WTC11 (cell line): ENCODE data around the gene SCO2. TPM values are rescaled to one million over a fixed set of nuclear protein-coding genes. Genes with fewer than 3 reads are reported as not detected.

Source experiments
- ATAC-seq: fragments of 200-7000 bp; cut with Tn5 transposase; 2 replicates; pipeline ENCODE4 v1.10.0; 2021; ENCODE audit warnings: mild to moderate bottlenecking, moderate library complexity
- CTCF ChIA-PET: fragments of 300-600 bp; sonication (Branson Sonifier 250); formaldehyde crosslinking; loops from one replicate; lab custom pipeline; 2021; ENCODE audit warnings: antibody characterized with exemption; lab: Charles Lee
- POLR2A ChIA-PET: fragments of 350-600 bp; sonication (Branson Sonifier 250); formaldehyde crosslinking; loops from one replicate; lab custom pipeline; 2021; ENCODE audit warnings: antibody characterized with exemption; lab: Charles Lee
- DNase-seq: peaks from one replicate; pipeline ENCODE4 v3.0.0; 2021; ENCODE audit warnings: low spot score
- H3K27ac Mint-ChIP-seq: 2 replicates; pipeline ENCODE4 v1.8.0; 2021; ENCODE audit warnings: mixed read lengths
- H3K27me3 Mint-ChIP-seq: 2 replicates; pipeline ENCODE4 v1.8.0; 2021; ENCODE audit warnings: low read depth, mild to moderate bottlenecking, moderate library complexity, mixed read lengths
- H3K36me3 Mint-ChIP-seq: 2 replicates; pipeline ENCODE4 v1.8.0; 2021; ENCODE audit warnings: mixed read lengths
- H3K4me1 Mint-ChIP-seq: 2 replicates; pipeline ENCODE4 v1.8.0; 2022; ENCODE audit warnings: mixed read lengths
- H3K4me3 Mint-ChIP-seq: 2 replicates; pipeline ENCODE4 v1.8.0; 2021; ENCODE audit warnings: mild to moderate bottlenecking, moderate library complexity, mixed read lengths
- H3K9me3 Mint-ChIP-seq: 2 replicates; pipeline ENCODE4 v1.8.0; 2021; ENCODE audit warnings: mixed read lengths
- ATF1 ChIP-seq: sonication (generic); formaldehyde crosslinking; IDR thresholded peaks from 2 replicates; pipeline ENCODE4 v1.8.1; 2023; ENCODE audit warnings: mild to moderate bottlenecking, moderate library complexity, missing genetic modification reagents
- EMX1 ChIP-seq: fragments of 250-450 bp; sonication (Bioruptor Pico); IDR thresholded peaks from 2 replicates; pipeline ENCODE4 v1.8.0; 2021; ENCODE audit warnings: mild to moderate bottlenecking
- ESRRA ChIP-seq: sonication (generic); formaldehyde crosslinking; IDR thresholded peaks from 2 replicates; pipeline ENCODE4 v1.8.1; 2022; ENCODE audit warnings: mild to moderate bottlenecking, missing genetic modification reagents, borderline replicate concordance
- ETV6 ChIP-seq: sonication (generic); formaldehyde crosslinking; IDR thresholded peaks from 2 replicates; pipeline ENCODE4 v1.8.1; 2022; ENCODE audit warnings: mild to moderate bottlenecking, missing genetic modification reagents
- FOXP1 ChIP-seq: sonication (generic); formaldehyde crosslinking; IDR thresholded peaks from 2 replicates; pipeline ENCODE4 v1.8.0; 2022; ENCODE audit warnings: missing genetic modification reagents, mild to moderate bottlenecking, moderate library complexity, borderline replicate concordance
- GABPB1 ChIP-seq: sonication (generic); formaldehyde crosslinking; IDR thresholded peaks from 2 replicates; pipeline ENCODE4 v1.8.1; 2023; ENCODE audit warnings: mild to moderate bottlenecking, missing genetic modification reagents
- IRF2 ChIP-seq: sonication (generic); formaldehyde crosslinking; IDR thresholded peaks from 2 replicates; pipeline ENCODE4 v1.8.0; 2022; ENCODE audit warnings: low read depth, missing genetic modification reagents, borderline replicate concordance
- MYBL2 ChIP-seq: sonication (generic); formaldehyde crosslinking; IDR thresholded peaks from 2 replicates; pipeline ENCODE4 v1.8.1; 2023; ENCODE audit warnings: mild to moderate bottlenecking, moderate library complexity, missing genetic modification reagents
- NR1H2 ChIP-seq: sonication (generic); formaldehyde crosslinking; IDR thresholded peaks from 2 replicates; pipeline ENCODE4 v1.9.0; 2021; ENCODE audit warnings: mild to moderate bottlenecking, moderate library complexity, missing genetic modification reagents
- PRRX2 ChIP-seq: fragments of 250-450 bp; sonication (Bioruptor Pico); IDR thresholded peaks from 2 replicates; pipeline ENCODE4 v1.8.0; 2021; ENCODE audit warnings: mild to moderate bottlenecking
- SMAD4 ChIP-seq: sonication (generic); formaldehyde crosslinking; IDR thresholded peaks from 2 replicates; pipeline ENCODE4 v1.8.0; 2022; ENCODE audit warnings: mild to moderate bottlenecking, missing genetic modification reagents
- TP53 ChIP-seq: sonication (generic); formaldehyde crosslinking; IDR thresholded peaks from 2 replicates; pipeline ENCODE4 v1.8.1; 2023; ENCODE audit warnings: mild to moderate bottlenecking, missing genetic modification reagents
- ZNF317 ChIP-seq: sonication (generic); formaldehyde crosslinking; IDR thresholded peaks from 2 replicates; pipeline ENCODE4 v1.8.1; 2023; ENCODE audit warnings: low read depth, mild to moderate bottlenecking, moderate library complexity, missing genetic modification reagents, borderline replicate concordance
- ZNF423 ChIP-seq: fragments of 250-450 bp; sonication (Bioruptor Pico); IDR thresholded peaks from 2 replicates; pipeline ENCODE4 v2.1.2; 2022; ENCODE audit warnings: mild to moderate bottlenecking, moderate library complexity
- total RNA-seq: library from RNA; stranded (reverse); gene quantifications from 3 replicates; pipeline ENCODE4 v1.2.3, GENCODE V29; 2021
- TF ChIP-seq, protein P1 (sequence below): sonication (generic); formaldehyde crosslinking; IDR thresholded peaks from 2 replicates; pipeline ENCODE4 v1.8.0; 2022; ENCODE audit warnings: mild to moderate bottlenecking, missing genetic modification reagents
- TF ChIP-seq, protein P2 (sequence below): fragments of 250-450 bp; sonication (Bioruptor Pico); conservative IDR thresholded peaks from 2 replicates; pipeline ENCODE4 v1.9.0; 2021; ENCODE audit warnings: mild to moderate bottlenecking
- TF ChIP-seq, protein P3 (sequence below): sonication (generic); formaldehyde crosslinking; IDR thresholded peaks from 2 replicates; pipeline ENCODE4 v1.8.1; 2022; ENCODE audit warnings: mild to moderate bottlenecking, moderate library complexity, missing genetic modification reagents

Gene SCO2
- total RNA-seq, 1 experiment from 2014 or later, result not detected

DNA sequence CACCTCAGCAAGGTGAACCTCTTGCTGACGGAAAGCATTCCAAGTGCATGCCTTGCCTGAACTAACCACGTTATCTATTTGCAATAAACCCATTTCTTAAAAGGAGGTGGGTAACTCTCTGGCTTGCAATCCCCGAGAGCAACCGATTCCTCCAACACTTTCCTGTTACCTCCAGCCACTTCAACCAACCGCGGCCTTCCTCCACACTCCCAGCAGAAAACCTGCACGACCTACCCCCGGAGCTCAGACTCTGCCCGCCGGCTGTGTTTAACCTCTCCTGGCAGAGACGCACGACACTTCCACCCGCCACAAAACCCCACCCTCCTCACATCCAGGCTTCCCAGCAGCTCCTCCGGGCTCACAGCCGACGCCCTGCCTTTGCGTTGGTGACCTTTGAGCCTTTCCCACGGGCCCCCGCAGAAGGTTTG lies 708 bp downstream of the SCO2 start:
- no peaks in the 10 kb centered on the region for H3K9me3 Mint-ChIP-seq
- peak overlapping the region; percentile 84; the same call in 1 of the 2 replicates for H3K27ac Mint-ChIP-seq
- DNase-seq (no peak), ATAC-seq (no peak)
- ChIA-PET POLR2A (interaction anchor here (1.3 to 2.3 kb wide), 3 partner anchors 14 to 38 kb away, joined by 3 to 13 read pairs (median 4); partner anchors contain the start of genes LMF2, NCAPH2 and SYCE3), CTCF (interaction anchor here (0.8 to 4.3 kb wide), 20 partner anchors 7 to 250 kb away, joined by 3 to 60 read pairs (median 6); partner anchors contain the start of genes ARSA, LMF2, NCAPH2 and SYCE3)
- no peak for TF ChIP-seq ATF1 (CRISPR knock-in tag)
- 0 out of 2 replicates have a peak, but pooled peaks have one; percentile 4 for TF ChIP-seq FOXP1
- peaks cover 32% of the 10 kb centered on the region for H3K27me3 Mint-ChIP-seq
- peak overlapping the region; percentile 82 for H3K4me3 Mint-ChIP-seq
- H3K4me1 Mint-ChIP-seq, result peaks cover 13% of the 10 kb centered on the region
- H3K36me3 Mint-ChIP-seq, result peaks cover 3% of the 10 kb centered on the region

DNA sequence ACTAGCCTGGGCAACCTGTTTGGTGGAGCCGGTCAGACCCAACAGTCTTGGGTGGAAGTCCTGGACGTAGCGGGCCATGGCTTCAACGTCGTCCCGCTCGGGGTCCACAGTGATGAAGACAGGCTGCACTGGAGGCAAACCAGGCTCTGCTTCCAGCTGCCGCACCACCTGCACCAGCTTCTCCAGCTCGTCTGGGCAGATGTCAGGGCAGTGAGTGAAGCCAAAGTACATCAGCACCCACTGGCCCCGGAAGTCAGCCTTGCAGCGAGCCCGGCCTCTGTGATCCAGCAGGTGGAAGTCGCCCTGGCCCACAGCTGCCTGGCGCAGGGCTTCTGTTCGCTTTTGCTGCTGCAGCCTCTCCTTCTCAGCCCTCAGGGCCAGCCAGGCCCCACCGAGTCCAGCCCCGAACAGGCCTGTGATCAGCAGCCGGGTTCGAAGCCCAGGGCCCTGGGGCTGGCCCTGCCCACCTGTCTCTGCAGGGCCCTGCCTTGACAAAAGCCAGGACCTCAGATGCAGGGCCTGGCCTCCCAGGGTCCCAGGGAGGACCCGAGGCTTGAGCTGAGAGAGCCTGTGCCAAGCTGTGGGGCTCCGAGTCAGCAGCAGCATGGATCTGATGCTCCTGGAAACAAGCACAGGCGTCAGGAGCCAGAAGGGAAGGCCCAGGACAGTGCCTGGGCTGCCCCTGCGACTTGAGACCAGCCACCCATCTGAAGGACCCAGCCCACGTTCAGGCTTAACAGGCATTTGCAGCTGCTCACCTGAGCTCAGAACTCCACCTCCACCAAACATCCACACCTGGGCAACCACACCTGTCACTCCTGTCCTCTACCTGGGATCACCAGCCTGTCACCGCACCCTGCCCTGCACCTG lies 1.4 kb downstream of the SCO2 start:
- no peaks in the 10 kb centered on the region for H3K9me3 Mint-ChIP-seq
- POLR2A ChIA-PET, result interaction anchor here (1.3 to 2.3 kb wide), 2 partner anchors 14 to 16 kb away, joined by 4 to 13 read pairs; partner anchors contain the start of genes LMF2 and NCAPH2
- no peak for DNase-seq
- H3K27ac Mint-ChIP-seq, result peak overlapping the region; percentile 84; the same call in 1 of the 2 replicates
- CTCF ChIA-PET, result interaction anchor here (1.8 to 4.3 kb wide), 9 partner anchors 12 to 175 kb away, joined by 7 to 60 read pairs (median 15); partner anchors contain the start of genes ARSA, LMF2, NCAPH2 and SYCE3
- peaks cover 7% of the 10 kb centered on the region for H3K36me3 Mint-ChIP-seq
- peaks cover 13% of the 10 kb centered on the region for H3K4me1 Mint-ChIP-seq
- peak overlapping the region; percentile 82 for H3K4me3 Mint-ChIP-seq
- TF ChIP-seq PRRX2 (no peak), GABPB1 (CRISPR knock-in tag) (no peak), ZNF423 (CRISPR knock-in tag) (no peak), NR1H2 (CRISPR knock-in tag) (no peak), TP53 (CRISPR knock-in tag) (no peak), ETV6 (CRISPR knock-in tag) (no peak)
- TF ChIP-seq, protein P1, sequence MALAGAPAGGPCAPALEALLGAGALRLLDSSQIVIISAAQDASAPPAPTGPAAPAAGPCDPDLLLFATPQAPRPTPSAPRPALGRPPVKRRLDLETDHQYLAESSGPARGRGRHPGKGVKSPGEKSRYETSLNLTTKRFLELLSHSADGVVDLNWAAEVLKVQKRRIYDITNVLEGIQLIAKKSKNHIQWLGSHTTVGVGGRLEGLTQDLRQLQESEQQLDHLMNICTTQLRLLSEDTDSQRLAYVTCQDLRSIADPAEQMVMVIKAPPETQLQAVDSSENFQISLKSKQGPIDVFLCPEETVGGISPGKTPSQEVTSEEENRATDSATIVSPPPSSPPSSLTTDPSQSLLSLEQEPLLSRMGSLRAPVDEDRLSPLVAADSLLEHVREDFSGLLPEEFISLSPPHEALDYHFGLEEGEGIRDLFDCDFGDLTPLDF (CRISPR knock-in tag), result no peak
- TF ChIP-seq, all 79 proteins: peak for 0
- peaks cover 25% of the 10 kb centered on the region for H3K27me3 Mint-ChIP-seq
- ATAC-seq, result no peak

DNA sequence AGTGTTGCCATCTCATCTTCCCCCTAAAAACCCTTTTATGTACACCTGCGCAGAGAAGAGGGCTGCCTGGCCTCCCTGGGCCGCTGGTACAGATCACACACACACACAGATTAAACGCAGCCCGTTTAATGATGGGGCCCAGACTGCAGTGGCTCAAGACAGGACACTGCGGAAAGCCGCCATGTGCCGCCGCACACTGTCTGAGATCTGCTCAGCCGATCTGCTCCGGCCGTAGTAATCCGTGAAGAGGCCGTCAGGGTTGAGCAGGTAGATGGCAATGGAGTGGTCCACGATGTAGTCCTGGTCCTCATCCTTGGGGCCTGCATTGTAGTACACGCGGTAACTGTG lies 2.0 kb downstream of the SCO2 start:
- Mint-ChIP-seq H3K4me3 (no peak overlapping the region), H3K36me3 (peaks cover 7% of the 10 kb centered on the region), H3K27ac (no peak overlapping the region), H3K4me1 (peaks cover 13% of the 10 kb centered on the region), H3K9me3 (no peaks in the 10 kb centered on the region), H3K27me3 (peaks cover 19% of the 10 kb centered on the region)
- ChIA-PET CTCF (interaction anchor here (4.3 kb wide), 1 partner anchor 15 kb away, joined by 60 read pairs; the partner anchor contains the start of genes LMF2 and NCAPH2), POLR2A (no interaction called here)
- TF ChIP-seq ESRRA (CRISPR knock-in tag) (no peak), SMAD4 (CRISPR knock-in tag) (no peak)
- DNase-seq (no peak), ATAC-seq (no peak)

DNA sequence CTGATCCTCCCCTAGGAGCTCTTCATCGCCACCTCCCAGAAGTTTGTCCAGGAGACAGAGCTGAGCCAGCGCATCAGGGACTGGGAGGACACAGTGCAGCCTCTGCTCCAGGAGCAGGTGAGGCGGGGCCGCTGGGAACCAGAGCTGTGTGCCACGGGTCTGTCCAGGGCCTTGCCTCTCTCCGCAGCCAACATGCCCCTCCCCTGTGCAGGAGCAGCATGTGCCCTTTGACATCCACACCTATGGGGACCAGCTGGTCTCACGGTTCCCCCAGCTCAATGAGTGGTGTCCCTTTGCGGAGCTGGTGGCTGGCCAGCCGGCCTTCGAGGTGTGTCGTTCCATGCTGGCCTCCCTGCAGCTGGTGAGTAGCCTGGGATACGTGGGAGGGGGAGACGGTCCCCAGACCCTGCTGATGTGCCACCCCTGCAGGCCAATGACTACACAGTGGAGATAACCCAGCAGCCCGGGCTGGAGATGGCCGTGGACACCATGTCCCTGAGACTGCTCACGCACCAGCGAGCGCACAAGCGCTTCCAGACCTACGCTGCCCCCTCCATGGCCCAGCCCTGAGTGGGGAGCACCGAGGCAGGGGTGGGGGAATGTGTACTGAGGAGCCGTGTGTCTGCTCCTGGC lies 2.5 kb downstream of the SCO2 start:
- H3K4me3 Mint-ChIP-seq, result no peak overlapping the region
- TF ChIP-seq, protein P2, sequence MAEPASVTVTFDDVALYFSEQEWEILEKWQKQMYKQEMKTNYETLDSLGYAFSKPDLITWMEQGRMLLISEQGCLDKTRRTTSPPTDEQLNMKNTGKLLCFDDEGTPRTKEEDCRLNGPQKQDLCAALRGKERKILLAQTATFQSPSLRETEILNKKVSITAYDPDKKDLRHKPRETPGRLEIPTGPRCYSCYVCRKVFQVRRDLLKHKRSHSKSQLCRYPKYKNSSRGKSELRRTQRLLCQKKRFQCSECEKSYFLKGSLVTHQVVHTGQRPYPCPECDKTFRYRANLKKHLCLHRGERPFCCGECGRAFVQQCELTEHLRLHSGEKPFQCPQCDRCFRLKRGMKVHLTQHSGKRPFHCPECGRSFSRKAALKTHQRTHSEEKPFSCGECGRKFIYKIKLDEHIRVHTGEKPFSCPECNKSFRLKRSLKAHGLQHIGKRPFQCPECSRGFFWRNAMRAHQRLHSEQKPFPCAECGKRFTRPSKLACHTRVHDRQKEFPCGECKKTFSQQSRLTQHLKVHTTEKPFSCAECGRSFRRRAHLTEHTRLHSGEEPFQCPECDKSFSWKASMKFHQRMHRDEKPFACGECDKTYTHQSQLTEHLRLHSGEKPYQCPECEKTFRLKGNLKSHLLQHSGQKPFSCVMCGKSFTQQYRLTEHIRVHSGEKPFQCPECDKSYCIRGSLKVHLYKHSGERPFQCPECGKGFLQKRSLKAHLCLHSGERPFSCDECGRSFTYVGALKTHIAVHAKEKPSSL (CRISPR knock-in tag), result no peak
- no peak for TF ChIP-seq ZNF317 (CRISPR knock-in tag)
- TF ChIP-seq, protein P3, sequence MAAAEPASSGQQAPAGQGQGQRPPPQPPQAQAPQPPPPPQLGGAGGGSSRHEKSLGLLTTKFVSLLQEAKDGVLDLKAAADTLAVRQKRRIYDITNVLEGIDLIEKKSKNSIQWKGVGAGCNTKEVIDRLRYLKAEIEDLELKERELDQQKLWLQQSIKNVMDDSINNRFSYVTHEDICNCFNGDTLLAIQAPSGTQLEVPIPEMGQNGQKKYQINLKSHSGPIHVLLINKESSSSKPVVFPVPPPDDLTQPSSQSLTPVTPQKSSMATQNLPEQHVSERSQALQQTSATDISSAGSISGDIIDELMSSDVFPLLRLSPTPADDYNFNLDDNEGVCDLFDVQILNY (CRISPR knock-in tag), result no peak
- no peak for TF ChIP-seq MYBL2 (CRISPR knock-in tag)
- no peak for TF ChIP-seq IRF2 (CRISPR knock-in tag)
- no peak for TF ChIP-seq GABPB1 (CRISPR knock-in tag)
- no peak for TF ChIP-seq EMX1
- ATAC-seq, result no peak
- H3K9me3 Mint-ChIP-seq, result no peaks in the 10 kb centered on the region
- peaks cover 14% of the 10 kb centered on the region for H3K27me3 Mint-ChIP-seq
- H3K27ac Mint-ChIP-seq, result no peak overlapping the region
- peaks cover 13% of the 10 kb centered on the region for H3K4me1 Mint-ChIP-seq
- peaks cover 7% of the 10 kb centered on the region for H3K36me3 Mint-ChIP-seq
- POLR2A ChIA-PET, result no interaction called here
- CTCF ChIA-PET, result interaction anchor here (0.8 to 1.2 kb wide), 2 partner anchors 25 to 40 kb away, joined by 3 read pairs; partner anchors contain the start of gene SYCE3
- DNase-seq, result no peak
